ENCODE results near the gene JOSD2. TPM values are rescaled to one million over a fixed set of nuclear protein-coding genes. Genes with fewer than 3 reads are reported as not detected.

JOSD2 gene
- 21.9 and 43.6 TPM in 2 replicates for total RNA-seq (2014; rRNA removed; shearing (Covaris generic))

- H3K9me3 ChIP-seq (replicated peaks): no peaks in the 10 kb centered on the region
- H3K27me3 ChIP-seq (replicated peaks): 0 out of 2 replicates have a peak, but pooled peaks cover 2% of the 10 kb centered on the region
- 0 out of 2 replicates have a peak, but pooled peaks cover 4% of the 10 kb centered on the region for H3K36me3 ChIP-seq
- DNase-seq (ENCODE audit: low read depth in 1 of 2, low spot score in 2 of 2): peak; percentile 95 to 98
- peak within 1 kb of the TSS; percentile 57 for H3K4me3 ChIP-seq
- H3K4me1 ChIP-seq (replicated peaks): peaks cover 7% of the 10 kb centered on the region
- H3K27ac ChIP-seq: peak within 1 kb of the TSS; percentile 36
Measured at GRCh38 chr19:50511069-50511822, at the start of gene JOSD2. Gene JOSD2 (minus strand): TSS chr19:50511191. CDS start chr19:50510431, 760 bp downstream.

GRCh38 chr19:50559636-50560035 lies 48.6 kb upstream of the JOSD2 start:
- Histone ChIP-seq H3K36me3 (no peaks in the 10 kb centered on the region), H3K4me1 (replicated peaks) (peaks cover 3% of the 10 kb centered on the region), H3K27me3 (replicated peaks) (peaks cover 71% of the 10 kb centered on the region), H3K27ac (no peak overlapping the region), H3K9me3 (replicated peaks) (no peaks in the 10 kb centered on the region), H3K4me3 (no peak overlapping the region)
- no peak for DNase-seq (ENCODE audit: low read depth in 1 of 2, low spot score in 2 of 2)

- Histone ChIP-seq H3K9me3 (replicated peaks) (no peaks in the 10 kb centered on the region), H3K4me3 (no peak overlapping the region), H3K36me3 (no peaks in the 10 kb centered on the region), H3K27me3 (replicated peaks) (peaks cover 68% of the 10 kb centered on the region), H3K4me1 (replicated peaks) (peaks cover 3% of the 10 kb centered on the region), H3K27ac (no peak overlapping the region)
- DNase-seq (ENCODE audit: low read depth in 1 of 2, low spot score in 2 of 2): no peak
Measured at GRCh38 chr19:50558449-50558848, 47.5 kb upstream of the JOSD2 start.

- Histone ChIP-seq H3K27ac (no peak overlapping the region), H3K9me3 (replicated peaks) (no peaks in the 10 kb centered on the region), H3K4me1 (replicated peaks) (peaks cover 3% of the 10 kb centered on the region), H3K36me3 (no peaks in the 10 kb centered on the region), H3K27me3 (replicated peaks) (peaks cover 68% of the 10 kb centered on the region), H3K4me3 (no peak overlapping the region)
- DNase-seq (ENCODE audit: low read depth in 1 of 2, low spot score in 2 of 2): no peak
Measured at GRCh38 chr19:50558039-50558438, 47.0 kb upstream of the JOSD2 start.

GRCh38 chr19:50557009-50557613 lies 46.1 kb upstream of the JOSD2 start:
- no peak overlapping the region for H3K27ac ChIP-seq
- H3K9me3 ChIP-seq (replicated peaks): no peaks in the 10 kb centered on the region
- H3K4me1 ChIP-seq (replicated peaks): peaks cover 3% of the 10 kb centered on the region
- no peak for DNase-seq (ENCODE audit: low read depth in 1 of 2, low spot score in 2 of 2)
- H3K27me3 ChIP-seq (replicated peaks): peaks cover 66% of the 10 kb centered on the region
- H3K36me3 ChIP-seq: no peaks in the 10 kb centered on the region
- H3K4me3 ChIP-seq: no peak overlapping the region

GRCh38 chr19:50556282-50557008 lies 45.5 kb upstream of the JOSD2 start:
- peak; percentile 31 to 68 for DNase-seq (ENCODE audit: low read depth in 1 of 2, low spot score in 2 of 2)
- no peaks in the 10 kb centered on the region for H3K36me3 ChIP-seq
- peaks cover 65% of the 10 kb centered on the region for H3K27me3 ChIP-seq (replicated peaks)
- no peaks in the 10 kb centered on the region for H3K9me3 ChIP-seq (replicated peaks)
- no peak overlapping the region for H3K4me3 ChIP-seq
- H3K4me1 ChIP-seq (replicated peaks): peaks cover 3% of the 10 kb centered on the region
- H3K27ac ChIP-seq: no peak overlapping the region

- Histone ChIP-seq H3K9me3 (replicated peaks) (no peaks in the 10 kb centered on the region), H3K27me3 (replicated peaks) (peaks cover 59% of the 10 kb centered on the region), H3K27ac (no peak overlapping the region), H3K4me1 (replicated peaks) (peaks cover 3% of the 10 kb centered on the region), H3K4me3 (no peak overlapping the region), H3K36me3 (no peaks in the 10 kb centered on the region)
- no peak for DNase-seq (ENCODE audit: low read depth in 1 of 2, low spot score in 2 of 2)
Measured at GRCh38 chr19:50555450-50556281, 44.7 kb upstream of the JOSD2 start.

- DNase-seq (ENCODE audit: low read depth in 1 of 2, low spot score in 2 of 2): no peak
- no peaks in the 10 kb centered on the region for H3K36me3 ChIP-seq
- H3K27me3 ChIP-seq (replicated peaks): peaks cover 59% of the 10 kb centered on the region
- no peak overlapping the region for H3K4me3 ChIP-seq
- H3K9me3 ChIP-seq (replicated peaks): no peaks in the 10 kb centered on the region
- no peak overlapping the region for H3K27ac ChIP-seq
- H3K4me1 ChIP-seq (replicated peaks): peaks cover 3% of the 10 kb centered on the region
Measured at GRCh38 chr19:50555033-50555432, 44.0 kb upstream of the JOSD2 start.

- no peak overlapping the region for H3K4me3 ChIP-seq
- no peaks in the 10 kb centered on the region for H3K9me3 ChIP-seq (replicated peaks)
- H3K4me1 ChIP-seq (replicated peaks): peaks cover 3% of the 10 kb centered on the region
- H3K36me3 ChIP-seq: no peaks in the 10 kb centered on the region
- no peak overlapping the region for H3K27ac ChIP-seq
- no peak for DNase-seq (ENCODE audit: low read depth in 1 of 2, low spot score in 2 of 2)
- peaks cover 59% of the 10 kb centered on the region for H3K27me3 ChIP-seq (replicated peaks)
Measured at GRCh38 chr19:50554212-50554611, 43.2 kb upstream of the JOSD2 start.

GRCh38 chr19:50553134-50553703 lies 42.2 kb upstream of the JOSD2 start:
- no peaks in the 10 kb centered on the region for H3K36me3 ChIP-seq
- DNase-seq (ENCODE audit: low read depth in 1 of 2, low spot score in 2 of 2): no peak
- H3K4me1 ChIP-seq (replicated peaks): peaks cover 3% of the 10 kb centered on the region
- H3K27me3 ChIP-seq (replicated peaks): peaks cover 52% of the 10 kb centered on the region
- no peak overlapping the region for H3K4me3 ChIP-seq
- no peaks in the 10 kb centered on the region for H3K9me3 ChIP-seq (replicated peaks)
- no peak overlapping the region for H3K27ac ChIP-seq

GRCh38 chr19:50552540-50552939 lies 41.5 kb upstream of the JOSD2 start:
- no peak overlapping the region for H3K27ac ChIP-seq
- peaks cover 51% of the 10 kb centered on the region for H3K27me3 ChIP-seq (replicated peaks)
- no peak for DNase-seq (ENCODE audit: low read depth in 1 of 2, low spot score in 2 of 2)

GRCh38 chr19:50551715-50552187 lies 40.8 kb upstream of the JOSD2 start:
- H3K36me3 ChIP-seq: no peaks in the 10 kb centered on the region
- peaks cover 3% of the 10 kb centered on the region for H3K4me1 ChIP-seq (replicated peaks)
- DNase-seq (ENCODE audit: low read depth in 1 of 2, low spot score in 2 of 2): no peak
- peaks cover 45% of the 10 kb centered on the region for H3K27me3 ChIP-seq (replicated peaks)
- no peaks in the 10 kb centered on the region for H3K9me3 ChIP-seq (replicated peaks)
- no peak overlapping the region for H3K27ac ChIP-seq
- no peak overlapping the region for H3K4me3 ChIP-seq

More at GRCh38 chr19:50552540-50552939, 41.5 kb upstream of the JOSD2 start:
- Histone ChIP-seq H3K4me1 (replicated peaks) (peaks cover 3% of the 10 kb centered on the region), H3K4me3 (no peak overlapping the region), H3K9me3 (replicated peaks) (no peaks in the 10 kb centered on the region), H3K36me3 (no peaks in the 10 kb centered on the region)
